Stimulated activated CD4-positive, alpha-beta T cell treated with anti-CD3 and anti-CD28 coated beads, Interleukin-12 subunit alpha, Interleukin-12 subunit beta, amount 100 ng/mL, for 24 hours (primary cell): ENCODE data around the gene MCC.

ENCODE experiments used
- DNase-seq, 2 experiments: peaks; one replicate each; pipeline ENCODE4 v3.0.0-alpha.2; 2020; ENCODE audit warnings: low read depth in 2 of 2

The MCC gene

DNA sequence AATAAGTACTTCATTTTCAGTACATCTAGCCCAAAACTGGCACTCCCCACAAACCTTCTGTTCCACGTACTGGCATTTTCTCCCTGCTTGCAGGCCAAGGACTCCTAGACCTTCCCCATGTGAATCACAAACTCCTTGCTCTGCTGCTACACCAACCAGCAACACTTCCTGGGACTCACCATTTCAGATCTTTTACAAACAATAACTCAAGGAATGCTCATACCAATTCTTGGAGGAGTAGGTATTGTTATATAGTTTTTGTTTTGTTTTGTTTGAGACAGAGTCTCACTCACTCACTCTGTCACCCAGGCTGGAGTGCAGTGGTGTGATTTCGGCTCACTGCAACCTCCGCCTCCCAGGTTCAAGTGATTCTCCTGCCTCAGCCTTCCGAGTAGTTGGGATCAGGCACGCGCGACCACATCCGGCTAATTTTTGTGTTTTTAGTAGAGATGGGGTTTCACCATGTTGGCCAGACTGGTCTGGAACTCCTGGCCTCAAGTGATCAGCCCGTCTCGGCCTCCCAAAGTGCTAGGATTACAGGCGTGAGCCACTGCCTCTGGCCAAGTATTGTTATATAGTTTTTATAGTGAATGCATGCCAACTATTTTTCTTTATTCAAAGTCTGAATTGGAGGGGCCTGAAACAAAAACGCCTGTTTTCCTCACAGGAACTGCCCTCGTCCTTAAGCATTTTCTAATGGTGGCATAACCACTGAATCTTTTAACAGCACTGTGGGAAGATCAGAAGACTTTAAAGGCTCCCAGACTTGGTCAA is 264.2 kb downstream of the MCC start:
- no peak for DNase-seq

DNA sequence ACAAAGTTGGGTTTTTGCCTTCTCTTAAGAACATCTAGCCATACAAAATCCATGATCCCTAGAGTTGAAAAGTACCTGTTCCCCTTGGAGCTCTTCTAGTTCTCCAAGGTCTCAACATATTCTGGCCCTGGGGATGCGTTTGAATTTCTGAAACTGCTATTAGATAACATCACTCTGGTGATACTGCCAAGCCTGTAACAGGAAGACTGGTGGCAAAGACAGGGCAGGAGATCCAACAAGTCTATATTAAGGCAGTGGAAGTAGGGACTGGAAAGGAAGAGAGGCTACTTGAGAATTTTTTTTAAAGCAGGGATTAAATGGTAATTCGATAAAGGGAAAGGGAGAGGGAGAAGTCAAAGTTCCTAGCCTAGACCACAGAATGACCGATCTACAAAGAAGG is 264.9 kb downstream of the MCC start:
- no peak for DNase-seq

DNA sequence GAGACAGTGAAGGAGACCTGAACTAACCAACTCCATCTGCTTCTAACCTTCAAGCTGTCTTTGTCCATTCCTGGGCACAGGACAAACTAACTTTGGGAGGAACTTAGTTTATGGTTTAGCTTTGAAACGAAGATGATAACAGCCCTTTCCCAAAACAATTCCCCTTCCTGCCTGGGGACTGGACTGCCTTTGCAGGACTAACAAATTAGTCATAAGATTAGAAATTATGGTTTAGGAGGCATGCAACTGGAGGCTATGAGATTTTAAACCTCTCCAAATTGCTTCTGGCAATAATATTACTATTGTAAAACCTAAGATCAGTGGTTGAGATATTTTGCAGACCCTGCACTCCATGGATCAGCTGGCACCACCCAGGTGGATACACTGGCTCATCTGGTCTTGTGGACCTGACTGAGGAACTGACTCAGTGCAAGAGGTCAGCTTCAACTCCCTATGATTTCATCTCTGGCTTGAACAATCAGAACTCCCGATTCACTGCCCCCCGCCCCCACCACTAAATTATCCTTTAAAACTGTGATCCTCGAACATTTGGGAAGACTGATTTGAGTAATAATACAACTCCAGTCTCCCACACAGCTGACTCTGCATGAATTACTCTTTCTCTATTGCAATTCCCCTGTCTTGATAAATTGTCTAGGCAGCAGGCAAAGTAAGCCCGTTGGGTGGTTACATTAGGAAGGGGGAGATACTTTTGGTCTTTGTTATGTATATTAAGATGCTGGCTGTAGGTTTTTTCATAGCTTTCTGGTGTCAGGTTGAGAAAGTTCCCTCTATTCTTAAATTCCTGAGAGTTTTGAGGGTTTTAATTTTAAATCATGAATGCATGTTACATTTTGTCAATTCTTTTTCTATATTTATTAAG is 266.7 kb downstream of the MCC start:
- DNase-seq = no peak

DNA sequence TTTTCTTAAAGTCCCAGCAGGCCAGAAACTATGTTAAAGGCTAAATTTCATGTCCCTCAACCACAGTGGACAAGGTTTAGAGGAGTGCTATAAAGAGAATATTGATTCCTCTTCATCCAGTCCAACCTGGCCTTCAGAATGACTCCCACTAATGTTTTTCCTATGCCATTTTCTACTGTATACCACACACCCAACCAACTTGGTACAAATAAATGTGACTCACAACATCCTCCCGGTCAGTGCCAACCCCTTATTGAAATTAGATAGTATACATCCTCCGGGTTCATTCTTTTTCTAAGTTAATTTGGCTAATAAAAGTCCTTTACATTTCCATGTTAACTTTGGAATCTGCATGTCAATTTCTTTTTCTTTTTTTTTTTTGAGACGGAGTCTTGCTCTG is 268.6 kb downstream of the MCC start:
- DNase-seq = no peak

DNA sequence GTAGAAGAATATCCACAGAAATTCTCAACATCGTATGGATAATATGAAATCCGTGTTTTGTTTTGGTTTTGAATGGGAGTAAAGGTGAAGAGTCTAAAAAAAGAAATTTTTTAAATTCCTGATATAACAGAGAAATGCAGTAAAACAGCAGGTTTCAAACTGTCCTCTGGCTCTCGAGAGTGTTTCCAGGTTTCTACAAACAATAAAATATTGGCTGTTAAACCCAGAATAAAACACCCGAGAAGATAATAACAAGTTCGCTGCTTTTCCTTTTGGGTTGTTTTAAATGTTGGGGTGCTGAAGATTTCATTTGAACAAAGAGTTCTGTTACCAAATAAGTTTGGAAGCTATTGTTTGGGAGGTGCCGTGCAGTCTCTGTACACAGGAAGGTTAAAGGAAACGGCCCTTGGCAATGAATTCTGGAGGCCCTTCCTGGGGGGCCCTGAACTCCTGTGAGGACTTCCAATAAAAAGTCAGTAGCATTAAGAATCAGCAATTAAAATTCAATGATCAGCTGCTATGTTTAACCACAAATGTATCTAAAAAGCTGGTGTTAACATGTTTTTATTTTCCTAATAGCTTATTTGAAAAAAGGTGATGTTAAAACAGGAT is 269.2 kb downstream of the MCC start:
- DNase-seq = no peak

DNA sequence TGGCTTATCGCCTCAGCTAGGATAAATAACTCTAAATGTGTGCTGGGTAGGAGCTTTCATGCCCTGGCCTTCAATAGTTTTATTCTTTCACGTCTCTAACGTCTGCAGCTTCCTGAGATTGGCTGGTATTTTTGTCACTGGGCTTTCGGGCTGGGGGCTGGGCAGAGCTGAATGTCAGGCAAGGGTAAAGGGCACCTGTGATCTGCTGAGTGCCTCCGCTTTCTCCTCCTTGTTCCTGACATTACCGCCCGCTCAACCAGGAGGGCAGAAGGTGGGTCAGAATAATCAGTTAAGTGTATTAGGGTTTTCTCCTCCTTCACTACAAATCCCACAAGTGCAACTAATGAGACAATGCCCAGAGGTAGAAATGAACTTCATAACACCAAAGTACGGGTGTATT is 270.1 kb downstream of the MCC start:
- DNase-seq = no peak

DNA sequence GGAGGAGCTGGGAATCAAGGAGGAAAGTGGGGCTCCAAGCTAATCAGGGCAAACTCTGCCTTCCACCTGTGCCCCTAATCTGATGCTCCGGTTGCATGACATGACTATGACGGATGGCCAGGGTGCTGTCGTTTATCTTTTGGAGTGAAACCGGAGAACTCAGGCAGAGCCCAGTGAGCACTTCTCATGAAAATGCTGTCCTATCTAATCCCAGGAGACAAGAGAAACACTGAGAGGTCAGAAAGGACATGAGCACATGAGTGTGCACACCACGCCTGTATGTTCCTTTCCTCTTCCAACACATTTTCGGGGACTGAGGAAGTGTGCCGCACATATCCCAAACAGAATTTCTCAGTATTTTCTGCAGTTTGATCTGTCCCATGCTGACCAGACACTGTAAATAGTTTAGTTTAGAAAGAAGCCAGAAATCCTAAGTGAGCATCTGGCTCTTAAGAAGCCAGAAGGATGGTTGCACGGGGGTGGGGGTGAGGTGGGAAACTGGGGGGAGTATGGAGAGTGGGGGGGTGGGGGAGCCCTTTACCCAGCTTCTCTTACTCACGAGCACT is 270.6 kb downstream of the MCC start:
- no peak for DNase-seq

DNA sequence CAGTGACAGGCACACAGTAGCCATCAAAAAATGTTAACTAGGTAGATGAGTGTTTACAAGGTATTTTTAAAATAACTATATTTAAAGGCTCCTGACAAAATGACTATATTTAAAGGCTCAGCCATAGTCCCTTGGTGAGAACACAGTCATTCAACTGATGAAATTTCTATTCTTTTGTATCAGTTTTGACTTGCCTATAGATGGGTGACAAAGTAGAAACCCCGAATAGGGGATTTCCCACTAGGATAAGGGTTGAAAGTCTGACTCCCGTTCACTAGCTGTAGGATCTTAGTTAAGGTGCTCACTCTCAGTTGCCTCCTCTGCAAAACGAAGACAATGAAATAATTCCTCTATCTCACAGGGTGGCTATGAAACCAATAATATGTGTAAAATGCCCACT is 271.7 kb downstream of the MCC start:
- no peak for DNase-seq

DNA sequence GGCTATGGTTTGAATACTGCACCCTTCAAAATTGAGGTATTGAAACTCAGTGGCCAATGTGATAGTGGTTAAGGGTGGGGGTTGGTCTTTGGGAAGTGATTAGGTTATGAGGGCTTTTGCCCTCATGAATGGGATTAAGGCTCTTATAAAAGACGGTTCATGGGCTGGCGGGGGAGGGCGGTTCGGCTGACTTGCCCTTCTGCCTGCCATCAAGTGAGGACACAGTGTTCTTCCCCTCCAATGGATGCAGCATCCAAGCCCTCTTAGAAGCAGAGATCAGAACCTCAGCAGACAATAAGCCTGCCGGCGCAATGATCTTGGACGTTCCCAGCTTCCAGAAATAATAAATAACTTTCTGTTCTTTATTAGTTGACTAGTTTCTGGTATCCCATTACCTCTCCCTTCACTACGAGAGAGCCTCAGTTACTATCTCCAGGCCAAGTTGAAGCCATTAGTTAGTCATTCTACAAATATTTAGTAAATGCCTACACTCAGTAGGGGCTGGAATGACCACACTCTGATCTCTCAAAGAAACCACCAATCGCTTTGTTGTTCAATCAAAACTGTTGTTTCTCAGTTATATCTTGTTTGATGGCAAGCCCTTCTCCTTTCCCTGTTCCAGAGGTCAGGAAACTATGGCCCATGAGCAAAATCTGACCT is 272.7 kb downstream of the MCC start:
- no peak for DNase-seq

DNA sequence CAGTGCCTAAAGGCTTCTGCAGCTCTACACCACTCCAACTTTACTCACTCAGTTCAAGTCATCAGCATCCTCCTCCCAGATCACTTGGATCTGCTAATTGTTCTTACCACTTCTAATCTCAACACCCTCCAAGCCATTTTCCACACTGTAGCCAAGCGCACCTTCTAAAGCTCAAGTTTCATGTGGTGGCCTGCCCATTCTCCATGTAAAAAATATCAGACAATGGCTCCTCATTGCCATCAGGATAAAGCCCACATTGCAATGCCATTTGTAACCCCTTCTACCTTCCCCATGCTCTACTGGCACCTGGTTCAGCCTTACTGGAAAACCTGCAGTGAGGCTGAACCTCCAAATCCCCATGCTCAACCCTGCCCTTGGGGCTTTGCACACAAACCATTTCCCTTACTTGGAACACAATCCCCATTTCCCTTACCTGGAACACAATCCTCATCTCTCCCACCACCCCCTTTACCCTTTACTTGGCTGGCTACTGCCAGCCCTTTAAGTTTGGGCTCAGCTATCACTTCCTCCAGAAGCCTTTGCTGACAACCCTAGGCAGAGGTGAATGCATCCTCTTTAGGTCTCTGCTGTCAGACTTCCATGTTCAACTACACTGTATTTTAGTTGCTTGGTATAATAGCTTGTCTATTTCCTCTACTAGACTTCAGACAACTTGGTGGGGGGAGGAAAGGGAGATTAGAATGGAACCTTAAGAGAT is 273.5 kb downstream of the MCC start:
- DNase-seq = no peak

DNA sequence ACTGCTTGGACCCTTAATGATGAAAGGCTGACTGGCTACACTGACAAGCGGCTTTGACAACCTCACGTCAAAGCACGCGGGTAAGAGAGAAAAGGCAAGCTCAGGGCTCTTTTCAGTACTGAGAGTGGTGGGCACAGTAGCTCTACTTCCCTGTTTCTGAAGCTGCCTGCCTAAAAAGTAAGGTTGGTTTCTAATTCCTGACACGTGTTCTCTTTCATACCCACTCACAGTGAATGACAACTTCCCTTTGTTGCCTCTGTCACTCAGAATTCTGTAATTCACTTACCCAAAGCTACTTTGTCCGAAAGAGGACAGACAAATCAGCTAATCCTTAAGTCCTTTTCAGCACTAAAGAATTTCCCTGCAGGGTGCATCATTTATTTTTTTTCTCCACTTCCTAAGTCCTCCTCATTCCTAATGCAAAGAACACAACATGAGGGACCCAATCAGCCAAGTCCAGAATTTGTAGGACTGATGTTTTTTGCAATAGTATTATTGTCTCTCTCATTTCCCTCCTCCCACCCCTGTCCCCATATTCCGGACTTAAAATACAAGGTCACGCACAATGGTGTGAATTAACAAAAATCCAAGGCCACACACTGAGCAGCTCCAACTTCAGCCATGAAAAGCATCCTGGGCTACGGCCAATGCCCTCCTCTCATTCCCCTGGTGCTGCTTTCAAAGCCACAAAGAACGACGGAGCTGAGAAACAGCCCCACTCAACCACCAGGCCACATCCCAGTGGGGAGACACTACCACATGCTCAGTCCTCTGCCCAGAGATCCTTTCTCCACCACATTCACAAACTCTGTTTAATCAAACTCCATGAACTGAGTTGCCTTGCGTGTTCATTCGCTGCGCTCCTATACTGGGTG is 274.5 kb downstream of the MCC start:
- DNase-seq = no peak

DNA sequence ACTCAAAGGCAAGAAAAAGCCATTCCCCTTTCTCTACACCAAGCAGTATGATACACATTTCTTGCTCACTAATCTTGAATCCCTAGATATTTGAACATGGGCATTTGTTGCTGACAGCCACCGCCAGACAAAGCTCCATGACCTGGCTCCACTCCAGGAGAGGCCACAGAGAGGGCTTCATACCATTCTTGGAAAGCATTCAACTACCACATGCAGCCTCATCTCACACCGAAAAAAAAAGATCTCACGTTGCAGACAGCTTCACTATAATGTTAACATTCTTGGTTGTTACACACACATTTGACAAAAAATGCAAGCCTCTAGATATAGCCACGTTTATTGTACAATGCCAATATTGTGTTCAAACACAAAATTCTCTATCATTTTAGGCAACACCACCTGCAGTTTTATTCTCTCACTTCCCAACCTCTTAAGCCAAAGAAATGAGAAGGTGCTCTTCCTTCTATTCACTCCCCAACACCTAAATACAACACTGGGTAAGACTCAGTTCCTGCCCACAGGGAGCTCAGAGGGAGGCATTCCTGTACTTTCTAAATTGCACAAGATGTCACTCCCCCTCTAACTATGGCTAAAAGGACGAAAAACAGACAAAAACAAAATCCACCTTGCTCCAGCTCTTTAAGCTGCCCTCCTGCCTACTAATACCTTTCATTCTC is 275.9 kb downstream of the MCC start:
- DNase-seq = no peak

DNA sequence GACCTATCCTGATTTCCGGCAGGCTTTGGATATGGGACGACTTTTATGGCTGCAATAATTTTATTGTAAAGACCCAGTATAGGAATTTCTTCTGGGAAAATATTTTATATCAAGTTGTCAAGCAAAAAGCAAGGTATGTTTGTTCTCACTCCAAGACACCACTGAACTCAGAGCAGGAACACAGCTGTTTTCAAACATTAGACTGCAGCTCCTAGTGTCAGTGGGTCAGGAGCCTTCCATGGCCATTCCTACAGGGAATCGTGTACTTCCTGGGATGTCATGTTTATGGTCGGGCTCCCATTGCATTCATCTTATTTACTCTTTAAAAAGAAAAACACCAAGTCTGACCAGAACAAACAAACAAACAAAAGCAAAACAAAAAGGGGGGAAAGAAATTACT is 278.8 kb downstream of the MCC start:
- no peak for DNase-seq

DNA sequence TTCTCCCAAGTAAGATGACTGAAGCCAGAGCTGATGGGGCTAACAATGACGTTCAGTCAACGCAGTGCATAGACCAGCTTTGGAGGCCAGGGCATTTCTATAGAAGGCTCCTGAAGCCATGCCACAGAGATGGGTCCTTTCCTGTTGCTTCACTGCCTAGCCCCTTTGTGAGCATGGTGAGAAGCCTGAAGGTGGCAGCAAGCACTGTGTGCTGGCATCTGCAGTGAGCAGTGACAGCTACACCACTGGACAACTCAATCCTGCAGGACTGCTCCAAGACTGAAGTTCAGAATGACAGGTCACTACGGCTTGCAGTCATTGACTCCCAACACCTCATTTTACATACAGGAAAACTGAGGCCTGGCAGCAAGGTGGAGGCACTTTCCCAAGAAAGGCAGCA is 282.4 kb downstream of the MCC start:
- DNase-seq = no peak

DNA sequence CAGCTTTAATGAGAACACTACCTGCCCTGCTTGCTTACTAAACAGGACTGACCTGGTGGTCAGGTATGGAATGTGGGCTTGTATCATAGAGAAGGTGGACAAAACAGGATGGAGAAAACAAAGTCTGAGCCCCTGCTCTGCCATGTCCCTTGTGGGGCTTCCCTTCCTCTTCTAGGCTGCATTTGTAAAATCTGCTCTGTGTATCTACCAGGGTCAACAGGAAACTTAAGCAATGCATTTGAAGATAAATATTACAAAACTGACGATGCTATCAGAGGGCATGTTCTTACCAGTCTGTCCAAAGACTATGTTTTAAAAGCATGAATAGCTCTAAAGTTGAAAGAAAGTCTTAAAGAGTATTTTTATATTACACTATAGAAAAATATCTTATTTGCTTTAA is 282.9 kb downstream of the MCC start:
- no peak for DNase-seq

DNA sequence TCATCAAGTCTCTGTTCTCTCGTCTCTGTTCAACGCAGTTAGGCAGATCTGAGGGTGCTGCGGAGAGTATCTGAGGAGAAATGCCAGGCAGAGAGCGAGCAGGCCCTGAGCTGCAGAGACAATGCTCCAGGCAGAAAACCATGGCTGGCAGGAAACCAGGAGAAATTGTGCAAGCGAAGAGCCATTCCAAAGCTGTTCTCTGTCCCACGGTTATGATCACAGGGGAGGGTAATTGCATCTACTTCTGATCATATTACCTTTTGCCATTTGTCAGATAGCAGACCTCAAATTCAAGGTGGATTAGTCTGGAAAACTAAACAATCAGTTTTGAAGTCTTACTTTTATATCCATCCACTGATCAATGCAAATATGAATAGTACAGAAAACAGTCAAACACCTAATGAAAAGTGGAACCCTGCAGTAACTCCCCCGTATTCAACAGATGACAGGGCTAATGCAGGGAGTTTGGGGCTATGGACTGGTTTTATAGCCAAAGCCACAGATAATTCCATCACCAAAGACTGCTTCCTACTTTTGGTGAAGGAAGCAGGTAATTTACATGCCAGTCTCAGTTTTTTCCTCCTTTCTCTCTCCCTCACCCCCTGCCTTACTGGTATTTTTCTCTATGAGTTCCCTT is 283.6 kb downstream of the MCC start:
- DNase-seq = no peak

DNA sequence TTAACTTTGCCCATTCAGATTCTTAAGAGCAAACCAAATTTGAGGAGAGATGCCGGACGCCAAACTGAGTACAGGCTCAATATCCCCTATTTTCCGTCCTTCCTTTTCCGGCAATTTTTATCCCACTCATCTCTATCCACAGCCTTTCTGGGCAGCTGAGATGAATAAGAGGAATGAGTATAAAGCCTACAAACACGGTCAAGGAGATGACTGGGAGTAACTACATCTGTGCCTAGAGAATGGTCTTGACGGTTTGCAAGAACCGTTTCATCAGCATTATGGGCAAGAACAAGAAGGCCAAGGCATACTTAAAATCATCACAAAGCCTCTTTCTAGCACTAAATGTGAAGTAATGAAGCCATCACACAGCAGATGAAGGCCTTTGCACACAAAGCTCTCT is 284.3 kb downstream of the MCC start:
- DNase-seq = no peak

DNA sequence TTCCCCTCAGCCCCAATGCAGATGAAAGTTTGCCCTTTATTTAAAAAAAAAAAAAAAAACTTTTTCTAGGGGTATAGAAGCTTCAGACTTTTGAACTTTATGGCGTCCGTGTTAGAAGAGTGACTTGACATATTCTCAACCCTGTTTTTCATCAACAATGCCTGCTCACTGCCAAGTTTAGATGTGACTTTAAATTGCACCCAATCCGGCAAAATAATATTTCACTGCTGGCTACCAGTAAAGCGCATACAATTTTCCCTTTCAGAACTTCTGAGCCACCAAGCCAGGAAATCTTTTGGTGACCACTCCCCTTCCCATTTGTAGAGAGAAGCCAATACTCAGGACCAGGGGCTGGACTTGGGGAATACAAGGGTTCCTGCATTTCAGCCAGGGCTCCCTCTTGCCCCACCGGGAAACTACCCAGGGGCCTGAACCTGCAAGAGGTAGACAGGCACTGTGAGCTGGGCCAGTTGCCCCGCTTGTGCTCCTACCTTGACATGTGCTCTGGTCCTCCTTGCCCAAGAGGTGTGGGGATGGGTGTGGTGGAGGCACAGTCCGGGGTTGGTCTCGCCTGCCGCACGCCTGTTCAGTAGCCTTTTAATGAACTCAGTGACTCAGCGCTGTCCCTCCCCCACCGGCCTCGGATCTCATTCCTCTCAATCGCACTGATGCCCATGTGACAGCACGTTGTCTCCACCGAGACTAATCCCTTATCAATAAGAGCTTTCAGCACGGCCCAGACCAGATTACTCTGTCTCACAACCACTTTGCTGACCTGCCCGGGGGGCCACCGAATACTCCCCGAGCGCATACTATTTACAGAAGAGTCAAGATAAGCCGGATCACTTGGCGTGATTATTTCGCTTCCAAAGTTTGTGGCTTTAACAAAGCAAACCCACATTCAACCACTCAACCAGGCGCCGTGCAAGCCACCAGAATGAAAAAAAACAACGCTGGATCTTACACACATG is 285.2 kb downstream of the MCC start:
- DNase-seq = no peak
